Measurements from ENCODE around the gene NEUROD2.

GRCh38 chr17:39625198-39625785 lies 17.6 kb upstream of the NEUROD2 start:
- TF ChIP-seq BRCA1 (IDR thresholded peaks at IDR 0.05; ENCODE audit: low read depth, low read length) (no peak), RAD21 (IDR thresholded peaks at IDR 0.05 in 1 of 2, conservative IDR thresholded peaks at IDR 0.05 in 1 of 2; ENCODE audit: low read depth in 2 of 2, low read length in 2 of 2) (no peak), CTCF (IDR thresholded peaks at IDR 0.05; ENCODE audit: control extremely low read depth in 1 of 3, insufficient read depth in 1 of 3, low read depth in 1 of 3, low read length in 3 of 3) (no peak), BCL11A (IDR thresholded peaks at IDR 0.05; ENCODE audit: low read depth in 2 of 2, low read length in 2 of 2) (no peak), EZH2 (IDR thresholded peaks at IDR 0.05; ENCODE audit: low read depth, low read length, severe bottlenecking) (no peak)
